ENCODE measurements around the gene TRIM28.

DNA sequence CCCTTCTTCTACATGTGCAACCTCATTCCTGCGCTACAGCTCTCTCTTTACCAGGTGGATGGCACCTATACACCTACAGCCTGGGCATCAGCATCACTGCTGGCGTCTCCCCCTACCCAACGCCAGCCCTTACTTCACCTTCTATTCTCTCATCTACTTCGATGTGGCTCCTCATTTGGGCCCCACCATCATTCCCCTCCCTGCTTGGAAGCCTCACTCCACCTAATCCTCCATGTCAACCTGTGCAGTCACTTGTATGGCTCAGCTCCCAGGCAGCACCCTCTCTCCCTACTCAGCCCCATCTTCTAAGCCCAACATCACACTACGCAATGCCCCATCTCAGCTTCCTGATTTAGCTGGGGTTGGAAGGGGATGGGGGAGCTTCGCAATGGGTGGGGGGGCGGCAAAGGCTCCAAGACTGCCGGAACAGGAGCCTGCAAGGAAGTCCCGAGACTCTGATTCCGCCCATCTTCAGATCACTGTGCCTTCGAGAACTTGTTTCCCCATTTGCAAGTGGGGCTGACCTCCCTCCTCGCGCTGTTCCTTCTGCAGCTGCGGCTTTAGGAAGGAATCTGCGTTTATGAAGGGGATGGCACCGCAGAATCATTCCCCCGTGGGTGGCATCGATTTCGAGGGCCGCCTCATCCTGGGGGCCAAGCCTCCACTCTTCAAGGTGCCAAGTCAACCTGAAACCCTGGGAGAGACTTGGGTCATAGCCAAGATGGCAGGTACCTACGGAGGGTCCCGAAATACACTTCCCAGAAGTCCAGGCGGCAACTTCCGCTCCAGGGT lies 28.4 kb downstream of the TRIM28 start:
- TF ChIP-seq, protein P1, sequence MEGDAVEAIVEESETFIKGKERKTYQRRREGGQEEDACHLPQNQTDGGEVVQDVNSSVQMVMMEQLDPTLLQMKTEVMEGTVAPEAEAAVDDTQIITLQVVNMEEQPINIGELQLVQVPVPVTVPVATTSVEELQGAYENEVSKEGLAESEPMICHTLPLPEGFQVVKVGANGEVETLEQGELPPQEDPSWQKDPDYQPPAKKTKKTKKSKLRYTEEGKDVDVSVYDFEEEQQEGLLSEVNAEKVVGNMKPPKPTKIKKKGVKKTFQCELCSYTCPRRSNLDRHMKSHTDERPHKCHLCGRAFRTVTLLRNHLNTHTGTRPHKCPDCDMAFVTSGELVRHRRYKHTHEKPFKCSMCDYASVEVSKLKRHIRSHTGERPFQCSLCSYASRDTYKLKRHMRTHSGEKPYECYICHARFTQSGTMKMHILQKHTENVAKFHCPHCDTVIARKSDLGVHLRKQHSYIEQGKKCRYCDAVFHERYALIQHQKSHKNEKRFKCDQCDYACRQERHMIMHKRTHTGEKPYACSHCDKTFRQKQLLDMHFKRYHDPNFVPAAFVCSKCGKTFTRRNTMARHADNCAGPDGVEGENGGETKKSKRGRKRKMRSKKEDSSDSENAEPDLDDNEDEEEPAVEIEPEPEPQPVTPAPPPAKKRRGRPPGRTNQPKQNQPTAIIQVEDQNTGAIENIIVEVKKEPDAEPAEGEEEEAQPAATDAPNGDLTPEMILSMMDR (IDR thresholded peaks at IDR 0.05), result no peak
- no peak for TF ChIP-seq POLR2A (IDR thresholded peaks at IDR 0.05)

Data from thyroid gland (tissue), 4 donors.